Activated CD4-positive, alpha-beta T cell treated with anti-CD3 and anti-CD28 coated beads, Interleukin-2, amount 10 ng/mL, durations not matched to agents 7 days and 5 days (primary cell): ENCODE data around the gene CBLL2. TPM values are rescaled to one million over a fixed set of nuclear protein-coding genes. Genes with fewer than 3 reads are reported as not detected.

Experiments
- CTCF ChIA-PET: fragments of 350-600 bp; sonication (Branson Sonifier 250); formaldehyde crosslinking; loops from one replicate; lab custom pipeline; 2021; ENCODE audit warnings: antibody characterized with exemption; lab: Charles Lee
- POLR2A ChIA-PET: fragments of 350-600 bp; sonication (Branson Sonifier 250); formaldehyde crosslinking; loops from one replicate; lab custom pipeline; 2021; ENCODE audit warnings: antibody characterized with exemption; lab: Charles Lee
- DNase-seq: peaks from one replicate; pipeline ENCODE4 v3.0.0-alpha.2; 2020
- H3K27ac Mint-ChIP-seq: one replicate; pipeline ENCODE4 v1.8.0; 2021; ENCODE audit warnings: mild to moderate bottlenecking, moderate library complexity, mixed read lengths
- H3K27me3 Mint-ChIP-seq: one replicate; pipeline ENCODE4 v1.8.0; 2021; ENCODE audit warnings: mixed read lengths
- H3K36me3 Mint-ChIP-seq: one replicate; pipeline ENCODE4 v1.8.0; 2021; ENCODE audit warnings: low read depth, mixed read lengths
- H3K4me1 Mint-ChIP-seq: one replicate; pipeline ENCODE4 v1.8.0; 2021; ENCODE audit warnings: mixed read lengths
- H3K4me3 Mint-ChIP-seq: one replicate; pipeline ENCODE4 v1.8.0; 2021; ENCODE audit warnings: mild to moderate bottlenecking, moderate library complexity, mixed read lengths
- H3K9me3 Mint-ChIP-seq: one replicate; pipeline ENCODE4 v1.8.0; 2021; ENCODE audit warnings: mixed read lengths
- total RNA-seq, 2 experiments: library from RNA; stranded (reverse); gene quantifications; one replicate each; pipeline ENCODE4 v1.2.3, GENCODE V29; 2021

The CBLL2 gene
- total RNA-seq, 2 experiments from 2014 or later = not detected

DNA sequence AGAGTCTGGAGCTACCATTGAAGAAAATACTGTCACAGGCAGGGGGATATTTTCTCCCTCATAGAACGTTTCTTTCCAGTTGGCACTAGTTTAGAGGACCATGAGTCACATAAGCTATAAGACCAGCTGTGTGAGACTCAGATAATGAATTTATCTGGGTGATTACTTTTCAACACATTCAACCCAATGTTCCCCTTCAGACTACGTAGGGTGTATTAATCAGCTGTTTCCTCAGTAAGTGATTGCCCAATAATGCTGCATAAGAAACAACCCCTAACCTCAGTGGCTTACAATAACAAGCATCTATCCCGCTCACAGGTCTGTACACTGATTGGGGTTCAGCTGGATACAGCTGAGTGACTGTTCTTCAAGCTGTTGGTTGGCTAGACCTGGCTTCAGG, 38.1 kb downstream of the CBLL2 start:
- CTCF ChIA-PET = no interaction called here
- no peaks in the 10 kb centered on the region for H3K27me3 Mint-ChIP-seq
- POLR2A ChIA-PET = no interaction called here
- no peaks in the 10 kb centered on the region for H3K36me3 Mint-ChIP-seq
- H3K9me3 Mint-ChIP-seq = no peaks in the 10 kb centered on the region
- H3K4me3 Mint-ChIP-seq = no peak overlapping the region
- H3K4me1 Mint-ChIP-seq = no peaks in the 10 kb centered on the region
- DNase-seq = no peak
- no peak overlapping the region for H3K27ac Mint-ChIP-seq

- no peak for DNase-seq
- H3K36me3 Mint-ChIP-seq = no peaks in the 10 kb centered on the region
- no peaks in the 10 kb centered on the region for H3K4me1 Mint-ChIP-seq
- POLR2A ChIA-PET = no interaction called here
- H3K4me3 Mint-ChIP-seq = no peak overlapping the region
- H3K27ac Mint-ChIP-seq = no peak overlapping the region
- H3K27me3 Mint-ChIP-seq = no peaks in the 10 kb centered on the region
- CTCF ChIA-PET = no interaction called here
- H3K9me3 Mint-ChIP-seq = no peaks in the 10 kb centered on the region
Measured at GRCh38 chrX:22313766-22314165, 41.1 kb downstream of the CBLL2 start.

GRCh38 chrX:22314211-22314610, 41.5 kb downstream of the CBLL2 start:
- Mint-ChIP-seq H3K4me1 (no peaks in the 10 kb centered on the region), H3K36me3 (no peaks in the 10 kb centered on the region), H3K9me3 (no peaks in the 10 kb centered on the region), H3K4me3 (no peak overlapping the region), H3K27ac (no peak overlapping the region), H3K27me3 (no peaks in the 10 kb centered on the region)
- no peak for DNase-seq
- POLR2A ChIA-PET = no interaction called here
- CTCF ChIA-PET = no interaction called here

DNA sequence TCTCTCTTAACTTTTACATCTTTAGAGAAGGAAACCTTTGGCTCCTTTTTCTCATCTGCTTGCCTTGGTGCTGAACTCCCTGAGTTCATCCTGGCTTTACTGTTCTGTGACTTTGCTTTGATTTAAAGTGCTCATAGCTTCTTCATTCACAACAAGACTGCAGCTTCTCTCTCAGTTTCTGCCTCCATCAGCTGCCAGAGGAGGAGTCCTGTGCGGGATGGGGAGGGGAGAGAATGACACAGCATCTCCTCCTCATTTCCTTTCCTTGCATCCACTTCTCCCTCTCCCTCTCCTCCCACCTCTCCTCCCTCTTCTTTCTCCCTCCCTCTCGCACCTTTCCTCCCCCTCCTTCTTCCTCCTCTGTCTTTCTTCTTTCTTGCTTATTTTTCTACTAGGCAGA, 42.0 kb downstream of the CBLL2 start:
- no peak overlapping the region for H3K27ac Mint-ChIP-seq

DNA sequence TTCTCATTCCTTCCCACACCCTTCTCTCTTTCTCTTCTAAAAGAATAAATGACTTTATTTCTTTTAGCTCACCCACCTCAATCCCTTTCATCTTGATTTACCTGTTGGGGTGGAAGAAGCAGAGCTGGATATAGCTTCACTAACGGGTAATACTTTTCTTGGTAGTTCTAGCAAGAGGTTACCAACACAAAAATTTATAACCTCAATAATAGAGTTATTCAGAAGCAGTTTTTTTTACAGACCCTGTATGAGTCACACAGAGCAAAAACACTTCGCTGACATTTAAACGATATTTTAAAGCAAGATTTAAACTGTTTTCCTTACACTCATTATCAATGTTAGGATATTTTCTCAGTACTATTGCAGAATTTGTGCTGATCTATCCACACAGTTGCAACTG, 42.4 kb downstream of the CBLL2 start:
- ChIA-PET CTCF (interaction anchor here (0.7 kb wide), 1 partner anchor 1030 kb away, joined by 3 read pairs; no protein-coding TSS in a partner anchor), POLR2A (no interaction called here)
- Mint-ChIP-seq H3K27ac (no peak overlapping the region), H3K27me3 (no peaks in the 10 kb centered on the region), H3K4me1 (no peaks in the 10 kb centered on the region), H3K4me3 (no peak overlapping the region), H3K9me3 (no peaks in the 10 kb centered on the region), H3K36me3 (no peaks in the 10 kb centered on the region)
- no peak for DNase-seq

More for the DNA sequence above, 42.0 kb downstream of the CBLL2 start:
- no peak overlapping the region for H3K4me3 Mint-ChIP-seq
- H3K36me3 Mint-ChIP-seq = no peaks in the 10 kb centered on the region
- H3K9me3 Mint-ChIP-seq = no peaks in the 10 kb centered on the region
- POLR2A ChIA-PET = no interaction called here
- no peak for DNase-seq
- CTCF ChIA-PET = interaction anchor here (0.7 kb wide), 1 partner anchor 1031 kb away, joined by 3 read pairs; no protein-coding TSS in a partner anchor
- H3K4me1 Mint-ChIP-seq = no peaks in the 10 kb centered on the region
- H3K27me3 Mint-ChIP-seq = no peaks in the 10 kb centered on the region

DNA sequence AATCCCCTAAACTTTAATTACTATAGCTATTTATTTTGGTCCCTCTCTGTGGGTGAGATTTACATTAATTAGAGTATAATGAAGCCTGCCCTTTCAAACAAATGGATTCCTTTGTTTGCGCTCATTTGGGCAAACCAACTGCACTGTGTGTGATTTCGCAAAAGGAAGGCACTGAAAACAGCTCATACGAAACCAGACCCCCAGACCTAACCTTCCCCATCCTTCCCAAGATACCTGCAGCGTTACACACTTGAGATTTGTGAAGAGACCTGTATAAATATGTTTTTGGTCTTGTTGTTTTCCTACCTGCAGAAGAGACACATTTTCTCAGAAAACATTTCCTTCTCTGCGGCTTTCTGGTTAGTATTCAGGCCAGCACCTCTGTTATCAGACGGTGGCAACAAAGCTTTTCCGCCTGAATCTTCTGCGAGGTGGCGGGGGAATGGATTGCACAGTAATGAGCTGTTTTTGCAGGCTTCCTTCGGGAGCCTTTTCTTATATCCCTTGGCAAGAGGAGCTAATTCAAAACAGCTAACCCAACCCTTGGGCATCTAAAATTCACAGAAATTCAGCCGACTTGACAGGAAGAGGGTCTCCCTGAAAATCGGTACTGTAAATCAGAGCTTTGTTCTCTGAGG, 47.6 kb downstream of the CBLL2 start:
- no peaks in the 10 kb centered on the region for H3K36me3 Mint-ChIP-seq
- ChIA-PET CTCF (no interaction called here), POLR2A (no interaction called here)
- no peaks in the 10 kb centered on the region for H3K27me3 Mint-ChIP-seq
- no peak for DNase-seq
- H3K4me3 Mint-ChIP-seq = no peak overlapping the region
- no peaks in the 10 kb centered on the region for H3K4me1 Mint-ChIP-seq
- H3K27ac Mint-ChIP-seq = no peak overlapping the region
- no peaks in the 10 kb centered on the region for H3K9me3 Mint-ChIP-seq

GRCh38 chrX:22323541-22323940, 50.8 kb downstream of the CBLL2 start:
- CTCF ChIA-PET = no interaction called here
- no peak overlapping the region for H3K27ac Mint-ChIP-seq
- no peaks in the 10 kb centered on the region for H3K27me3 Mint-ChIP-seq

More at GRCh38 chrX:22323541-22323940, 50.8 kb downstream of the CBLL2 start:
- POLR2A ChIA-PET = no interaction called here
- H3K36me3 Mint-ChIP-seq = no peaks in the 10 kb centered on the region
- H3K4me1 Mint-ChIP-seq = no peaks in the 10 kb centered on the region
- DNase-seq = no peak
- H3K9me3 Mint-ChIP-seq = no peaks in the 10 kb centered on the region
- H3K4me3 Mint-ChIP-seq = no peak overlapping the region

Other genes starting within 250 kb of the CBLL2 start
- gene PHEX, start 240.6 kb upstream of the CBLL2 start, total RNA-seq = under 1 TPM; 0.07 to 0.08 TPM